Measurements from ENCODE around the gene FHOD3.

GRCh38 chr18:36700955-36701354 is 403.4 kb downstream of the FHOD3 start:
- TF ChIP-seq RAD21 (IDR thresholded peaks at IDR 0.05) (no peak), CTCF (IDR thresholded peaks at IDR 0.05; ENCODE audit: low read depth, low read length, missing input control) (no peak), JUND (IDR thresholded peaks at IDR 0.05) (no peak), ZBTB33 (IDR thresholded peaks at IDR 0.05) (no peak), TAF1 (conservative IDR thresholded peaks at IDR 0.05) (no peak)
